ENCODE measurements around the gene DOLK.

DOLK gene

GRCh38 chr9:128947527-128948301 is at the start of gene DOLK, which contains the start of gene NUP188:
Gene DOLK (minus strand): TSS chr9:128947603. CDS start chr9:128947303, 300 bp downstream.
Gene NUP188 (plus strand): TSS chr9:128947699. CDS start chr9:128947720, 21 bp downstream.
- peak within 1 kb of the TSS; percentile 98 for H3K4me3 ChIP-seq (ENCODE audit: low read depth, low read length)
- DNase-seq (ENCODE audit: low read depth): peak; percentile 70
- TF ChIP-seq CTCF (IDR thresholded peaks at IDR 0.05; ENCODE audit: low read depth, low read length, missing control alignments): no peak

- H3K4me3 ChIP-seq (ENCODE audit: low read depth, low read length): no peak overlapping the region
- TF ChIP-seq CTCF (IDR thresholded peaks at IDR 0.05; ENCODE audit: low read depth, low read length, missing control alignments): no peak
- no peak for DNase-seq (ENCODE audit: low read depth)
These were observed 48.4 kb upstream of the DOLK start for GRCh38 chr9:128995791-128996190.

GRCh38 chr9:128992995-128993394 is 45.6 kb upstream of the DOLK start:
- H3K4me3 ChIP-seq (ENCODE audit: low read depth, low read length): no peak overlapping the region
- peak; percentile 15 for TF ChIP-seq CTCF (IDR thresholded peaks at IDR 0.05; ENCODE audit: low read depth, low read length, missing control alignments)
- DNase-seq (ENCODE audit: low read depth): no peak

GRCh38 chr9:128987805-128988204 is 40.4 kb upstream of the DOLK start:
- no peak overlapping the region for H3K4me3 ChIP-seq (ENCODE audit: low read depth, low read length)
- no peak for DNase-seq (ENCODE audit: low read depth)
- TF ChIP-seq CTCF (IDR thresholded peaks at IDR 0.05; ENCODE audit: low read depth, low read length, missing control alignments): no peak

- H3K4me3 ChIP-seq (ENCODE audit: low read depth, low read length): no peak overlapping the region
- DNase-seq (ENCODE audit: low read depth): no peak
- TF ChIP-seq CTCF (IDR thresholded peaks at IDR 0.05; ENCODE audit: low read depth, low read length, missing control alignments): no peak
These were observed 39.3 kb upstream of the DOLK start for GRCh38 chr9:128986671-128987070.

- no peak overlapping the region for H3K4me3 ChIP-seq (ENCODE audit: low read depth, low read length)
- no peak for DNase-seq (ENCODE audit: low read depth)
- no peak for TF ChIP-seq CTCF (IDR thresholded peaks at IDR 0.05; ENCODE audit: low read depth, low read length, missing control alignments)
These were observed 36.1 kb upstream of the DOLK start for GRCh38 chr9:128983536-128983935.

- DNase-seq (ENCODE audit: low read depth): no peak
- no peak for TF ChIP-seq CTCF (IDR thresholded peaks at IDR 0.05; ENCODE audit: low read depth, low read length, missing control alignments)
These were observed 31.7 kb upstream of the DOLK start for GRCh38 chr9:128979111-128979510.

More at GRCh38 chr9:128979111-128979510, 31.7 kb upstream of the DOLK start:
- no peak overlapping the region for H3K4me3 ChIP-seq (ENCODE audit: low read depth, low read length)
